Ramos (cell line): ENCODE results near the gene C2orf74.

Source experiments
- in situ Hi-C: fragments of 300-500 bp; cut with MboI; formaldehyde crosslinking; loops from one replicate; pipeline ENCODE4 v1.14.3; 2022; ENCODE audit warnings: low sequenced_read_pairs; ENCODE audit not compliant: unreplicated experiment

C2orf74 gene

GRCh38 chr2:61205132-61205531 lies 43.1 kb downstream of the C2orf74 start:
- in situ Hi-C loops = no loop called here

DNA sequence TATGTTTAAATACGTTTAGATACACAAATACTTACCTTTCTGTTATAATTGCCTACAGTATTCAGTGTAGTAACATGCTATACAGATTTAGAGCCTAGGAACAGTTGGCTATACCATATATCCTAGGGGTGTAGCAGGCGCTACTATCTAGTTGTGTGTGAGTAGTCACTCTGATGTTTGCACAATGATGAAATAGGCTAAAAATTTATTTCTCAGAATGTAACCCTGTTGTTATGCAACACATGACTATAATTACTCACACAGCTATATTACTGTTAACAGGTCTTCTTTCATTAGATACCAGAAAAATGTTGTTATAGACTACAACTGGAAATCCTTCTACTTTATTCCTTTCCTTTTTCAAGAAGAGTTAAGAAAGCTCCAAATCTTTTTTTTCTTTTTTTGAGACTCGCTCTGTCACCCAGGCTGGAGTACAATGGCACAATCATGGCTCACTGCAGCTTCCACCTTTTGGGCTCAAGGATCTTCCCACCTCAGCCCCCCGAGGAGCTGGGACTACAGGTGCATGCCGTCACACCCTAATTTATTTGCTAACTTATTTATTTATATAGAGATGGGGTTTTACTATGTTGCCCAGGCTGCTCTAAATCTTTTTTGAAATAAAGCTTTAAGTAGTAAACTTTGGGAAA lies 48.5 kb downstream of the C2orf74 start:
- in situ Hi-C loops = no loop called here

DNA sequence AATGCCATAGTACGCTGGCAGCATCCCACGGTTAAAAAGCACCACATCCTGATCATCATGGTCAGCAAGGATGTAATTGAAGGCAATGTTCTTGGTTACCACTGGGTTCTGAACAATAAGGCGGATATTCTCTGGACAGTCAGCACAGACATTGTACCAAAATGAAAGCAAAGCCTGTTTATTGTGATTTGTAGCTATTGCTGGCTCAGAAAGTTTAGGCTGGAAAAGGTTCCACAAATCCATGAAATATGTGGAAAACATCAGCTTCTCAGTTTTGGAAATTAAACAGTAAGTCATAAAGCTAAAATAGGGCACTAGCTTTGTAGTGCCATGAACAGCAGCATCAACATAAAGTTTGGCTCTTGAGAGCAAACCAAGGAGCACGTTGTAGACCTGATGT lies 52.2 kb downstream of the C2orf74 start:
- in situ Hi-C loops = no loop called here
